HG03280 (cell line): ENCODE data around the gene HOXB2.

Source experiments
- ATAC-seq: cut with Tn5 transposase; IDR thresholded peaks from one replicate; pipeline ENCODE4 v1.9.1; 2021; ENCODE audit warnings: mild to moderate bottlenecking, moderate library complexity; ENCODE audit not compliant: unreplicated experiment

HOXB2 gene

GRCh38 chr17:48494335-48494734 lies 50.6 kb downstream of the HOXB2 start:
- no peak for ATAC-seq
